GM18867 (cell line): ENCODE data around the gene MAP4.
"Not testable (repeated sequence)": the region's sequence is repeated elsewhere in the genome, so short reads cannot be mapped to it uniquely, and the experiment has no call there.

Source experiments
- ATAC-seq: cut with Tn5 transposase; IDR thresholded peaks from one replicate; pipeline ENCODE4 v1.9.1; 2021; ENCODE audit warnings: mild to moderate bottlenecking, moderate library complexity; ENCODE audit not compliant: unreplicated experiment

The MAP4 gene

DNA sequence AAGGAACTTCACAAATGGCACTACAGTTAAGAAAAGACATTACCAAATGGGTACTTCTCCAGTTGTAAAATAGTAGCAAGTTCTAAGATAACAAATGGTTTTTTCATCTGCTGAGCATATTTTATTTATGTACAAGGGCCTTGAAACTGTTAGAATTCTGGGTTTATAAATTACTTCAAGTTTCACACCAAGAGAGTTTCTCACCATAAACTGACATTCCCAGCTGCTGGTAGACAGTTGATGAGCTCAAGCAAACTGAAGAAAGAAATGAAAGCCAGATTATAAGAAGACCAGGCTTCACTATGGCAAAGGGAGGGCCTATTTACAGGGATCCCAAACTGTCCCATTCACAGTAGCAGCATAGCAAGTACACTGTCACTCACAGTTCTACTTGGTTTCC is 113.5 kb downstream of the MAP4 start:
- ATAC-seq = no peak

DNA sequence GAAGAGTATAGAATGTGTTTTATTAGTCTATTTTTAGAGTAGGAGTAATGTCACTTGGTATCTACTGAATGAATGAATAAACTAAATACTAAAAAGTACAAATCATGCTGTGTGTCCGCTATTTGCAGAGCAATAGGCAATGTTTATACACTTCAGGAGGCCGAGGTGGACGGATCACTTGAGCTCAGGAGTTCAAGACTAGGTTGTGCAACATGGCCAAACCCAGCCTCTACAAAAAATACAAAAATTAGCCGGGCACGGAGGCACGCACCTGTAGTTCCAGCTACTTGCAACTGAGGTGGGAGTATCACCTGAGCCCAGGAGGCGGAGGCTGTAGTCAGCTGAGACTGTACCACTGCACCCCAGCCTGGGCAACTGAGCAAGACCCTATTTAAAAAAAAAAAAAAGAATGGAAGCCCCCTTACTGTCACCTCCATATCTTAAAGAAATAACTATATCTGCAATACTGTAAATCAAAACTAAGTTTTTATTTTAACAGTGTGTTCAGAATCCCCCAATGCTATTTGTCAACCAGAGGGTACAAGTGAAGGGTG is 114.9 kb downstream of the MAP4 start:
- ATAC-seq = no peak

DNA sequence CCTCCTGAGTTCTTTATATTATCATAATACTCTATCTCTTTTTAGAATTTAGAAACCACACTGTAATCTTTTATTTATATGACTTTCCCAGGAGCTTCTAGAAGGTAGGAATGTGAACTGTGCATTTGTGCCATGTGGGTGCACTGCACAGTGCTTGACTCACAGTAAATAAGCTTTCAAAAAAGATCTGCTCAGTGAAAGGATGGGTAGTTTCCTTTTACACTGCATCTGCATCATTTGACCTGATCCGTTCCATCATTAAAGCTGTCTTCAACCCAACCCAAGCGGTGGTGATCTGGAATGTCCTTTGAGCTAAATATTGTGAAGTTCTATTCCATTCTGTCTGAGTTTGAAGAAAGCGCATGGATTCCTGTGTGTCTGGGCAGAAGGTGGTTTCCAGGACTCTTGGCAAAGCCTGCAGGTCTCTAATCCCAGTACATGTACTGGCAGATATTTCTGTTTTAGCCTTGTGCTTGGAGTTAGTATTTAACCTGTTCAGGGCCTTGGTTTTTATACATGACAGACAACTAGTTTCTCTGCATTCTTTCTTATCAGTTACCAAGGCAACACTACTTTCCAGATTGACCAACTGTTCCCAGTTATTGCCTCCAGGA is 116.6 kb downstream of the MAP4 start:
- ATAC-seq = no peak

GRCh38 chr3:47897954-47898353 is 118.3 kb downstream of the MAP4 start:
- no peak for ATAC-seq

DNA sequence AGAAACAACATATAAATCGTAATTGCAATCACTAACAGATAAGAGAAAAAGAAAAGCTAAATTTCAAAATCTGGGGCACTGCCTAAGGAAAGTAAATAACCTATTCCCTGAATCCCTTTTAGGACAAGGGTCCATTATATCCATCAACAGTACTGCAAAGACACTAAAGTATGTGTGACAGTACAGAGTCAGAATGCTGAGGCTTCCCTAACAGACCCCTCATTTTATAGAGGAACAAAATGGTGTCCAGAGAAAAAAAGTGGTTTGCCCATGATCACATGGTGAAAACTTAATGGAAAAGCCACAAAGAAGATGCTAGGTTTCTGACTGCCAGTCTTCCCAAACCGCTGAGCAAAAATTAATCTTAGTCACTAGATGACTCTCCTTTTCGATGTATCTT is 119.5 kb downstream of the MAP4 start:
- no peak for ATAC-seq

GRCh38 chr3:47895241-47895640 is 121.0 kb downstream of the MAP4 start:
- no peak for ATAC-seq

GRCh38 chr3:47892286-47893040 is 123.8 kb downstream of the MAP4 start:
- ATAC-seq = no peak

DNA sequence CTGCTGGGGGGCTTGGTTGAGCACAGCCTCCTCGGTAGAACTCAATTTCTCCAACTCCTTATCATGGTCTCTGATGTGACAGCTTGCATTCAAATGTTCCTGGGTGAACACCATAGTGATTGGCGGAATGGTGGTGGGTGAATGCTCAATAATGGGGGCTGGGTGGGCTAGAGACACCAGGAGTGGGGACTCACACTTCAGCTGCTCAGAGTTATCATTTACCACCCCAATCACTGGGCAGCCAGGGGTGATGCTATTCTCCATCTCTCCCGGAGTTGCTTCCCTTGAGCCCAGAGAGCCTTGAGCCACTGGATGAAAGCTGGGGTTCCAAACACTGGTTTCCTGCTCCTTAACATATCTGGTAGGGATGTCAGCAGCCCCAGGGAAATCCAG is 124.6 kb downstream of the MAP4 start:
- ATAC-seq = no peak

DNA sequence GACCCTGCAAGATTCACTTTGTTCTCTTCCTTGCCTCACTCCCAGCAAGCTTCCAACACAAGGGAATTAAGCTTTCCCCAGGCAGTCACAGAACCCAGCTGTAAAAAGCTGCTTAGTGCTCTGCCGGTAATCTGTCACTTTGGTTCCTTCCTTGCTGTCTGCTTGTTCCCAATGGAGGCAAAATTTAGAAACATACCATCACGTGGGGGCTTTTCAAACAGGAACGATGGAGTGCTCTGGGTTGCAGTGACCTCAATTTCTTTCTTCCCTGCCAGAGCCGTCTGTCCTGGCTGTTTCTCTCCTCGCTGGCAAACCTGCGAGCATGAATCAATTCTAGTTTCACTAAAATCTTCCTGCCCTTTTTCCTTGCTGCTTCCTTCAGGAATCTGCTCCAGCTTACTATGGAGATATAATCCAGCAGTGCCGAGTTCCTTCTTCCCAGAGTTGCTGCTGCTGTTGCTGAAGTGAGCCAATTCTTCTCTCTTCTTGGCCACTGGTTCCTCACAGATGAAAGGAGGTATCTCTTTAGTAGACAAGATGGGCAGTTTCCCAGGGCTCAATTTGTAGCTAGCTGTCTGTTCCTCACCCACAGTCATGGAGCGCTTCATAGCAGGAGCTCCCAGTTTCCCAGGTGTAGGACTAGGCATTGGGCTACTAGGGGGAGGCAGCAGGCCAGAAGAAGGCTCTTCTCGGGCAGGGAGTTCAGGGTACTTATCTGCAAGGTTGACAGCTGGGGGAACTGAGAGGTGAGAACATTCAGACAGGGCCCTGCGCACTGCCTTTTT is 125.2 kb downstream of the MAP4 start:
- ATAC-seq = no peak

DNA sequence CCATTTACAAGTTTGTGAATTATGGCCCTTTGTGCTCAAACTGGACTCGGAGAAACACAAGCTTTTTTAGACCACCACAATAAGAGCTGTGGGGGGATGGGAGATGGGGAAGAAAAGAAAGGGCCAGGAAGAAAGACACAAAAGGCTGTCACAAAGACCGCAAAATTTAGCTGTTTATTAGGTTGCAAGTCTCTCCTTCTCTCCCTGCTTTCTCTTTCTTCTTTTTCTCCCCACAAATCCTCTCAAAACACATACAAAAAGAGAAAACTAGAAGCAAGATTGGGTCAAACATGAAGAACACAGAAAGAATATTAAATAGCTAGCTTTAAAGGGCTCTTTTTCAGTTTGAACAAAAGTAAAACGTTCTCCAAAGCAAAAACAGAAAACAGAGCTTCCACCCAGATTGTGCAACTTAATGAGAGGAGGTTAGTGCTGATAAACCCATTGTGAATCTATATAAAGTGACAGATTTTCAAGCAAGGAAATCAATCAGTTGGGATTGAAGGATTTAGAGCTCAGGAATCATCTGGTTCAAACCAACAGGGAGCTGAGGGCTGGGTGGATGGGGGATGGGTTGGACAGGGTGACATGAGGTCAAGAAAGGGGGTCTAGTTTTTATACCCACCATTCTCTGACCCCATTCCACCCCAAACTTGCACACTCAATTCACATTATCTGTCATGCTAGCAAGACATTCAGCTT is 125.9 kb downstream of the MAP4 start:
- ATAC-seq = no peak

GRCh38 chr3:47888986-47889757 is 127.0 kb downstream of the MAP4 start:
- no peak for ATAC-seq

GRCh38 chr3:47887991-47888390 is 128.2 kb downstream of the MAP4 start:
- ATAC-seq = not testable (repeated sequence)

DNA sequence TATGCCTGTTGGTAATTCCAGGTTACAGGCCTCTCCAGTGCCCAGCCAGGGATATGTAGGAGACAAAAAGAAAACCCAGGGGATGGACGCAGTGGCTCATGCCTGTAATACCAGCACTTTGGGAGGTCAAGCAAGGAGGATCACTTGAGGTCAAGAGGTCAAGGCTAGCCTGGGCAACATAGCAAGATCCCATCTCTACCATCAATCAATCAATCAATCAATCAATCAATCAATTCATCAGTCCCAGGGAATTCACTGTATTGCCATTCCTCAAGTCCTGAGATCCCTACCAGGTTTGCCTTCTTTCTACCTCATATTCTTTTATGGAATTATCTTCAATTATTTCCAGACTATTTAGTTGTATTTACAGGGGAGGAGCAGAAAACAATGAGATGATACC is 131.0 kb downstream of the MAP4 start:
- no peak for ATAC-seq

DNA sequence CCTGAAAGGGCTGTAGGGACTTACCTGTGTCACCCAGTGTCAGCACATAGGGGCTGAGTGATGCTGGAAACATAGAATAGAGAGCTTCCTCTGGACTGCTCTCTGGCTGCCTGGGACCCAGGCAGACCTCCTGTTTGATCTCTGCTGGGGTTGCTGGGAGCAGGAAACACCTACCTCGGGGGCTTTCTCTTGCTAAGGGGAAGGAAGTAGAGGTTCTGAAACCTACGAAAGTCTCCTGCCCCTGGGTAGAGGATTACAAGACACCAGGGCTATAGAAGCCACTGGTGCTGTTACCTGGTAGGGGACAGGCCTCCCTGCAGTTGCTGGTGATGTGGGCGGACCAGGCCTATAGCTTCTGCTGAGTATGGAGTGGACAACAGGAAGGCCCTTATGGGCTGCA is 131.6 kb downstream of the MAP4 start:
- ATAC-seq = no peak

GRCh38 chr3:47882338-47882737 is 133.9 kb downstream of the MAP4 start:
- ATAC-seq = no peak

- no peak for ATAC-seq
These were observed 138.5 kb downstream of the MAP4 start for GRCh38 chr3:47877719-47878118.

GRCh38 chr3:47877290-47877689 is 138.9 kb downstream of the MAP4 start:
- no peak for ATAC-seq

- ATAC-seq = no peak
These were observed 141.3 kb downstream of the MAP4 start for GRCh38 chr3:47874913-47875312.

GRCh38 chr3:47874438-47874837 is 141.8 kb downstream of the MAP4 start:
- ATAC-seq = no peak

DNA sequence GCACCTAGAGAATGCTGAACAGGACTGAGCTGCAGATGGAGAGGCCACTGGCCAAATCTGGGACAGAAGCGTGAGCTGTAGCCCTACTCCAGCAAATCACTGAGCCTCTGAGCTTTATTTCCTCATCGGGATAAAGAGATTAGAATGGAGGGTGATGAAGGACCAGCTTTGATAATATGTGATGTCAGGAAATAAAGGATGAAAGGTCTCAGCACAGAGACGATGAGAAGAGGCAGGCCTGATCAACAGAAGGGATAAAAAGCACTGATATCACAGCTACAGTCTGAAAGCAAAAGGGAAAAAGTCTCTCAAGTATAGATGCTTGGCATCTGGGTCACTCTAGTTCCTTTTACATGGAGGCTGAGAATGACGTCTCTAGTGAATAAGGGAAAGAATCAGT is 143.3 kb downstream of the MAP4 start:
- no peak for ATAC-seq
